HepG2 (cell line): ENCODE results near the gene TMEM132D.

Experiments used
- ATF2 ChIP-seq: sonication (generic); formaldehyde crosslinking; IDR thresholded peaks from 2 replicates; pipeline ENCODE4 v1.4.0; 2020; ENCODE audit warnings: missing genetic modification reagents
- CTCF ChIP-seq: sonication (generic); formaldehyde crosslinking; IDR thresholded peaks from 2 replicates; pipeline ENCODE4 v1.5.0; 2020; ENCODE audit warnings: mild to moderate bottlenecking, missing genetic modification reagents, moderate library complexity
- ERF ChIP-seq: IDR thresholded peaks from 2 replicates; pipeline ENCODE4 v1.6.1; 2018; ENCODE audit warnings: missing biosample characterization, missing genetic modification reagents
- FOXA3 ChIP-seq: IDR thresholded peaks from 2 replicates; pipeline ENCODE4 v1.6.1; 2016; ENCODE audit warnings: missing genetic modification reagents, missing compliant biosample characterization
- FOXK2 ChIP-seq: fragments of 450-650 bp; IDR thresholded peaks from 2 replicates; pipeline ENCODE4 v1.6.1; 2016
- HES4 ChIP-seq: sonication (generic); formaldehyde crosslinking; IDR thresholded peaks from 2 replicates; pipeline ENCODE4 v1.9.0; 2021; ENCODE audit warnings: mild to moderate bottlenecking, missing genetic modification reagents, borderline replicate concordance
- HOXA7 ChIP-seq: sonication (generic); formaldehyde crosslinking; IDR thresholded peaks from 2 replicates; pipeline ENCODE4 v1.8.1; 2022; ENCODE audit warnings: mild to moderate bottlenecking, missing genetic modification reagents, moderate library complexity
- MXI1 ChIP-seq: IDR thresholded peaks from 3 replicates; pipeline ENCODE4 v1.6.1; 2012; ENCODE audit warnings: low read depth, low read length, inconsistent platforms, borderline replicate concordance
- MYC ChIP-seq: sonication (generic); formaldehyde crosslinking; IDR thresholded peaks from 2 replicates; pipeline ENCODE4 v1.9.0; 2021; ENCODE audit warnings: missing genetic modification reagents, borderline replicate concordance
- NBN ChIP-seq: fragments of 450-650 bp; conservative IDR thresholded peaks from 2 replicates; pipeline ENCODE4 v1.6.1; 2017
- PAWR ChIP-seq: sonication (generic); formaldehyde crosslinking; IDR thresholded peaks from 2 replicates; pipeline ENCODE4 v1.4.0; 2020; ENCODE audit warnings: missing genetic modification reagents, mild to moderate bottlenecking, borderline replicate concordance
- SP2 ChIP-seq: sonication (generic); formaldehyde crosslinking; IDR thresholded peaks from 2 replicates; pipeline ENCODE4 v1.5.1; 2020; ENCODE audit warnings: mild to moderate bottlenecking, missing genetic modification reagents
- ZNF354B ChIP-seq: sonication (generic); formaldehyde crosslinking; IDR thresholded peaks from 2 replicates; pipeline ENCODE4 v1.8.0; 2022; ENCODE audit warnings: mild to moderate bottlenecking, missing genetic modification reagents
- ZNF558 ChIP-seq: sonication (generic); formaldehyde crosslinking; IDR thresholded peaks from 2 replicates; pipeline ENCODE4 v1.9.0; 2022; ENCODE audit warnings: mild to moderate bottlenecking, missing genetic modification reagents, borderline replicate concordance

GRCh38 chr12:129815846-129816245 lies 88.0 kb downstream of the TMEM132D start:
- TF ChIP-seq CTCF (CRISPR knock-in tag) (no peak), HES4 (CRISPR knock-in tag) (no peak), ZNF354B (CRISPR knock-in tag) (no peak), FOXA3 (no peak), NBN (no peak), FOXK2 (no peak), MYC (CRISPR knock-in tag) (no peak), ATF2 (no peak), HOXA7 (CRISPR knock-in tag) (no peak), SP2 (CRISPR knock-in tag) (no peak), PAWR (CRISPR knock-in tag) (no peak), ZNF558 (CRISPR knock-in tag) (no peak), MXI1 (no peak), ERF (CRISPR knock-in tag) (no peak)
